CD4-positive, alpha-beta T cell (primary cell): ENCODE results near the gene EML2. TPM values are rescaled to one million over a fixed set of nuclear protein-coding genes. Genes with fewer than 3 reads are reported as not detected.

ENCODE experiments used
- ATAC-seq: fragments of 200-7000 bp; cut with Tn5 transposase; one replicate; pipeline ENCODE4 v1.10.0; 2022; ENCODE audit warnings: mild to moderate bottlenecking; ENCODE audit not compliant: poor library complexity
- CTCF ChIA-PET: fragments of 350-600 bp; sonication (Branson Sonifier 250); formaldehyde crosslinking; loops from one replicate; lab custom pipeline; 2021; ENCODE audit warnings: antibody characterized with exemption, inconsistent platforms; lab: Charles Lee
- POLR2A ChIA-PET: fragments of 350-600 bp; sonication (Branson Sonifier 250); formaldehyde crosslinking; loops from one replicate; lab custom pipeline; 2021; ENCODE audit warnings: antibody characterized with exemption, inconsistent platforms; lab: Charles Lee
- DNase-seq, 14 experiments: peaks; one replicate each; pipeline ENCODE4 v3.0.0-alpha.2; 2013 to 2020; ENCODE audit warnings: mixed read lengths in 2 of 14
- H3K27ac ChIP-seq, 2 donors: one replicate each; pipeline versions ENCODE4 v1.5.1 to v1.7.0; 2013; ENCODE audit warnings: low read length in 2 of 2, low read depth in 1 of 2, mild to moderate bottlenecking in 1 of 2
- H3K27me3 ChIP-seq, 2 experiments: 1 replicate in 1 of 2; 2 replicates in 1 of 2; pipeline versions ENCODE4 v1.6.1 to v1.7.0; 2013; ENCODE audit warnings: low read length in 2 of 2, control low read depth in 1 of 2, mild to moderate bottlenecking in 1 of 2, moderate library complexity in 1 of 2; ENCODE audit not compliant: insufficient read depth in 2 of 2, control insufficient read depth in 1 of 2
- H3K36me3 ChIP-seq: one replicate; pipeline ENCODE4 v1.6.1; 2013; ENCODE audit warnings: low read length, control low read depth; ENCODE audit not compliant: insufficient read depth
- H3K4me1 ChIP-seq: one replicate; pipeline ENCODE4 v1.6.1; 2013; ENCODE audit warnings: low read length, control low read depth; ENCODE audit not compliant: insufficient read depth
- H3K4me3 ChIP-seq: one replicate; pipeline ENCODE4 v1.5.1; 2013; ENCODE audit warnings: mild to moderate bottlenecking, low read length, moderate library complexity
- H3K9me3 ChIP-seq, 2 experiments: 1 replicate in 1 of 2; 2 replicates in 1 of 2; pipeline versions ENCODE4 v1.6.1 to v1.7.0; 2013; ENCODE audit warnings: low read length in 2 of 2, mild to moderate bottlenecking in 2 of 2, control low read depth in 1 of 2, moderate library complexity in 1 of 2; ENCODE audit not compliant: control insufficient read depth in 1 of 2, insufficient read depth in 1 of 2
- H3K27ac Mint-ChIP-seq: one replicate; pipeline ENCODE4 v1.8.0; 2020; ENCODE audit warnings: mixed read lengths
- H3K27me3 Mint-ChIP-seq: one replicate; pipeline ENCODE4 v1.8.0; 2021; ENCODE audit warnings: mixed read lengths
- H3K36me3 Mint-ChIP-seq: one replicate; pipeline ENCODE4 v1.8.0; 2021; ENCODE audit warnings: low read depth, mixed read lengths
- H3K4me1 Mint-ChIP-seq: one replicate; pipeline ENCODE4 v1.8.0; 2021; ENCODE audit warnings: low read depth, mixed read lengths
- H3K4me3 Mint-ChIP-seq: one replicate; pipeline ENCODE4 v1.8.0; 2020; ENCODE audit warnings: mild to moderate bottlenecking, mixed read lengths
- H3K9me3 Mint-ChIP-seq: one replicate; pipeline ENCODE4 v1.8.0; 2020; ENCODE audit warnings: mixed read lengths
- CTCF ChIP-seq: fragments of 200-600 bp; IDR thresholded peaks from one replicate; pipeline ENCODE4 v1.8.0; 2022; ENCODE audit warnings: antibody characterized with exemption, mild to moderate bottlenecking
- intact Hi-C, 2 experiments: fragments of 100-400 bp; cut with DNase I in 1 of 2; cut with micrococcal nuclease in 1 of 2; formaldehyde crosslinking; loops; one replicate each; pipeline versions ENCODE4 v1.15.1 to v1.9.0; 2023 to 2025; cut with DNase I, micrococcal nuclease
- total RNA-seq, 174 experiments: library from RNA in 2 of 174; stranded (reverse) in 2 of 174; gene quantifications; one replicate each; pipeline ENCODE4 v1.2.3 and lab custom pipeline; 2021 to 2026

The EML2 gene
- total RNA-seq, 2 experiments from 2014 or later = 29.2 to 30.4 TPM

- H3K36me3 ChIP-seq = no peaks in the 10 kb centered on the region
- ATAC-seq (no peak), DNase-seq (no peak)
- peaks cover 64 to 73% of the 10 kb centered on the region in 2 experiments for H3K27me3 ChIP-seq
- H3K4me1 Mint-ChIP-seq = peaks cover 30% of the 10 kb centered on the region
- ChIA-PET CTCF (interaction anchor here (0.7 kb wide), 1 partner anchor 43 kb away, joined by 3 read pairs; no protein-coding TSS in a partner anchor), POLR2A (interaction anchor here (0.8 to 1.8 kb wide), 3 partner anchors 14 to 43 kb away, joined by 3 to 7 read pairs (median 3); no protein-coding TSS in a partner anchor)
- H3K9me3 Mint-ChIP-seq = no peaks in the 10 kb centered on the region
- no peaks in the 10 kb centered on the region for H3K36me3 Mint-ChIP-seq
- no peak overlapping the region for H3K27ac Mint-ChIP-seq
- no peak overlapping the region for H3K27ac ChIP-seq
- H3K27me3 Mint-ChIP-seq = peaks cover 88% of the 10 kb centered on the region
- H3K9me3 ChIP-seq = peaks cover 0 to 12% of the 10 kb centered on the region in 2 experiments
- no peak for TF ChIP-seq CTCF
- H3K4me3 Mint-ChIP-seq = no peak overlapping the region
- peaks cover 23% of the 10 kb centered on the region for H3K4me1 ChIP-seq
- H3K4me3 ChIP-seq = no peak overlapping the region
- intact Hi-C loops = no loop called here
These were observed 39.9 kb downstream of the EML2 start for GRCh38 chr19:45599286-45599685.

GRCh38 chr19:45598267-45599001 is 40.8 kb downstream of the EML2 start:
- no peak for ATAC-seq
- no peak overlapping the region for H3K4me3 Mint-ChIP-seq

More at GRCh38 chr19:45598267-45599001, 40.8 kb downstream of the EML2 start:
- Histone ChIP-seq H3K4me1 (peaks cover 23% of the 10 kb centered on the region), H3K36me3 (no peaks in the 10 kb centered on the region), H3K4me3 (no peak overlapping the region), H3K27ac (no peak overlapping the region), H3K27me3 (peaks cover 64 to 68% of the 10 kb centered on the region in 2 experiments), H3K9me3 (peaks cover 0 to 12% of the 10 kb centered on the region in 2 experiments)
- Mint-ChIP-seq H3K27me3 (peaks cover 85% of the 10 kb centered on the region), H3K36me3 (no peaks in the 10 kb centered on the region), H3K27ac (no peak overlapping the region), H3K9me3 (no peaks in the 10 kb centered on the region), H3K4me1 (peaks cover 30% of the 10 kb centered on the region)
- TF ChIP-seq CTCF = no peak
- DNase-seq = peak in 4 of 14 experiments; percentile 1 to 48 (median 22)
- ChIA-PET CTCF (interaction anchor here (0.7 kb wide), 1 partner anchor 44 kb away, joined by 3 read pairs; no protein-coding TSS in a partner anchor), POLR2A (interaction anchor here (0.8 to 1.8 kb wide), 3 partner anchors 13 to 43 kb away, joined by 3 to 7 read pairs (median 3); no protein-coding TSS in a partner anchor)
- intact Hi-C loops = no loop called here
